Stimulated activated CD4-positive, alpha-beta T cell treated with anti-CD3 and anti-CD28 coated beads, Interleukin-2, amount 100 ng/mL, for 4 hours (primary cell): ENCODE results near the gene DGKE.

Experiments used
- DNase-seq: peaks from one replicate; pipeline ENCODE4 v3.0.0-alpha.2; 2020; ENCODE audit warnings: low read depth

The DGKE gene

GRCh38 chr17:56849131-56849530 is 15.2 kb downstream of the DGKE start:
- DNase-seq, result no peak

- DNase-seq, result no peak
Measured at GRCh38 chr17:56850591-56850990, 16.6 kb downstream of the DGKE start.

- no peak for DNase-seq
Measured at GRCh38 chr17:56851008-56851407, 17.1 kb downstream of the DGKE start.

GRCh38 chr17:56861899-56862298 is 27.9 kb downstream of the DGKE start:
- DNase-seq, result no peak

GRCh38 chr17:56863974-56864373 is 30.0 kb downstream of the DGKE start:
- no peak for DNase-seq

- no peak for DNase-seq
Measured at GRCh38 chr17:56866076-56866475, 32.1 kb downstream of the DGKE start.

GRCh38 chr17:56866496-56866895 is 32.5 kb downstream of the DGKE start:
- no peak for DNase-seq

GRCh38 chr17:56867948-56868376 is 34.0 kb downstream of the DGKE start:
- DNase-seq, result no peak

GRCh38 chr17:56868716-56869115 is 34.8 kb downstream of the DGKE start:
- DNase-seq, result no peak

GRCh38 chr17:56870081-56870651 is 36.2 kb downstream of the DGKE start:
- DNase-seq, result no peak

- DNase-seq, result no peak
Measured at GRCh38 chr17:56876766-56877179, 42.8 kb downstream of the DGKE start.

GRCh38 chr17:56879280-56879679 is 45.3 kb downstream of the DGKE start:
- DNase-seq, result no peak

- no peak for DNase-seq
Measured at GRCh38 chr17:56880133-56880532, 46.2 kb downstream of the DGKE start.

- DNase-seq, result no peak
Measured at GRCh38 chr17:56880571-56880970, 46.6 kb downstream of the DGKE start.

GRCh38 chr17:56881685-56882295 is 47.8 kb downstream of the DGKE start:
- DNase-seq, result no peak

GRCh38 chr17:56883616-56884015 is 49.7 kb downstream of the DGKE start:
- DNase-seq, result no peak

- DNase-seq, result no peak
Measured at GRCh38 chr17:56884483-56885311, 50.7 kb downstream of the DGKE start.

GRCh38 chr17:56885312-56885657 is 51.3 kb downstream of the DGKE start:
- no peak for DNase-seq

GRCh38 chr17:56886288-56886731 is 52.4 kb downstream of the DGKE start:
- no peak for DNase-seq

GRCh38 chr17:56887105-56887504 is 53.2 kb downstream of the DGKE start:
- DNase-seq, result no peak

- DNase-seq, result no peak
Measured at GRCh38 chr17:56887552-56888467, 53.9 kb downstream of the DGKE start.

- DNase-seq, result no peak
Measured at GRCh38 chr17:56890390-56890789, 56.4 kb downstream of the DGKE start.
